Fibroblast of the aortic adventitia (primary cell): ENCODE data around the gene LDLRAD1. TPM values are rescaled to one million over a fixed set of nuclear protein-coding genes. Genes with fewer than 3 reads are reported as not detected.
"Not testable (repeated sequence)": the region's sequence is repeated elsewhere in the genome, so short reads cannot be mapped to it uniquely, and the experiment has no call there.

Source experiments
- DNase-seq: peaks from one replicate; pipeline ENCODE4 v3.0.0-alpha.2; 2010; ENCODE audit warnings: low read depth
- H3K4me3 ChIP-seq: 2 replicates; pipeline ENCODE4 v1.5.1; 2011; ENCODE audit warnings: low read depth, mild to moderate bottlenecking, control low read depth, low read length, moderate library complexity
- total RNA-seq: library from RNA; depleted of rRNA; stranded (reverse); fragments of >200 nt; gene quantifications from 2 replicates; pipeline ENCODE4 v1.2.3, GENCODE V29; 2012; ENCODE audit warnings: low replicate concordance
- TF ChIP-seq, protein P1 (sequence below): IDR thresholded peaks from 2 replicates; pipeline ENCODE4 v1.5.1; 2011; ENCODE audit warnings: mild to moderate bottlenecking, low read length, control low read depth, inconsistent platforms; ENCODE audit not compliant: insufficient read depth

LDLRAD1 gene
- total RNA-seq, 1 donor: not detected

DNA sequence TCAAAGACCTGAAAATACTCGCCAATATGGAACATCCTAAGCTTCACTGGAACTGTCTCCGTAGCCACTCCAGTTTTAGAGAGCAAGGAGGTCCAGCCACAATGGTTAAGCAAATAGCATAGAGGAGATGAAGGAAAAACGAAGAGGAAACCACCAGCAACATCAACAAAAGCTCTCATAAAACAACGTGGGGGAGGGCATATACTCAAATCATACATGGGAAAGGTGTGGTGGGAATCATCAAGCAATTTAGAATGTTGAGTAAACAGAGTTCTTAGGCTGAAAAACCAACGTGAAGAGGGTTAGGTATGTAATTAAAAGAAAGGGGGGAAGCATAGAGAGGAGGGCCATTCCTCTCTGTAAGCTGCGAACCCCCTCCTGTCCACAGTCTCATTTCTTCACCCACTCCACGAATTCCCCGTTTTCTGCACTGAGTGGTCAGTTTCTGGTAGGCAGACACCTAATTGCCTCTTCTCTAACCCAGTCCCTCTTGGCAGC lies 34.0 kb upstream of the LDLRAD1 start:
- H3K4me3 ChIP-seq: peak overlapping the region; percentile 99
- DNase-seq: no peak
- TF ChIP-seq, protein P1, sequence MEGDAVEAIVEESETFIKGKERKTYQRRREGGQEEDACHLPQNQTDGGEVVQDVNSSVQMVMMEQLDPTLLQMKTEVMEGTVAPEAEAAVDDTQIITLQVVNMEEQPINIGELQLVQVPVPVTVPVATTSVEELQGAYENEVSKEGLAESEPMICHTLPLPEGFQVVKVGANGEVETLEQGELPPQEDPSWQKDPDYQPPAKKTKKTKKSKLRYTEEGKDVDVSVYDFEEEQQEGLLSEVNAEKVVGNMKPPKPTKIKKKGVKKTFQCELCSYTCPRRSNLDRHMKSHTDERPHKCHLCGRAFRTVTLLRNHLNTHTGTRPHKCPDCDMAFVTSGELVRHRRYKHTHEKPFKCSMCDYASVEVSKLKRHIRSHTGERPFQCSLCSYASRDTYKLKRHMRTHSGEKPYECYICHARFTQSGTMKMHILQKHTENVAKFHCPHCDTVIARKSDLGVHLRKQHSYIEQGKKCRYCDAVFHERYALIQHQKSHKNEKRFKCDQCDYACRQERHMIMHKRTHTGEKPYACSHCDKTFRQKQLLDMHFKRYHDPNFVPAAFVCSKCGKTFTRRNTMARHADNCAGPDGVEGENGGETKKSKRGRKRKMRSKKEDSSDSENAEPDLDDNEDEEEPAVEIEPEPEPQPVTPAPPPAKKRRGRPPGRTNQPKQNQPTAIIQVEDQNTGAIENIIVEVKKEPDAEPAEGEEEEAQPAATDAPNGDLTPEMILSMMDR: no peak

DNA sequence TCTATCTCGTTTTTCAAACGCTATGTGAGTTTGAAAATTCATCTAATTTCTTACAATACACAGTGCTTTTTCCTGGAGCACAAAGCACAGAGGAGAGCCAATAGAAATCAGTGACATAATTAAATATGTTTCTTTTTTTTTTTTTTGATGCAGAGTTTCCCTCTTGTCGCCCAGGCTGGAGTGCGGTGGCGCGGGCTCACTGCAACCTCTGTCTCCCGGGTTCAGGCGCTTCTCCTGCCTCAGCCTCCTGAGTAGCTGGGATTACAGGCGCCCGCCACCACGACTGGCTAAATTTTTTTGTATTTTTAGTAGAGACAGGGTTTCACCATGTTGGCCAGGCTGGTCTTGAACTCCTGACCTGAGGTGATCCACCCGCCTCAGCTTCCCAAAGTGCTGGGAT lies 32.4 kb upstream of the LDLRAD1 start:
- DNase-seq, H3K4me3 ChIP-seq: not testable (repeated sequence)

DNA sequence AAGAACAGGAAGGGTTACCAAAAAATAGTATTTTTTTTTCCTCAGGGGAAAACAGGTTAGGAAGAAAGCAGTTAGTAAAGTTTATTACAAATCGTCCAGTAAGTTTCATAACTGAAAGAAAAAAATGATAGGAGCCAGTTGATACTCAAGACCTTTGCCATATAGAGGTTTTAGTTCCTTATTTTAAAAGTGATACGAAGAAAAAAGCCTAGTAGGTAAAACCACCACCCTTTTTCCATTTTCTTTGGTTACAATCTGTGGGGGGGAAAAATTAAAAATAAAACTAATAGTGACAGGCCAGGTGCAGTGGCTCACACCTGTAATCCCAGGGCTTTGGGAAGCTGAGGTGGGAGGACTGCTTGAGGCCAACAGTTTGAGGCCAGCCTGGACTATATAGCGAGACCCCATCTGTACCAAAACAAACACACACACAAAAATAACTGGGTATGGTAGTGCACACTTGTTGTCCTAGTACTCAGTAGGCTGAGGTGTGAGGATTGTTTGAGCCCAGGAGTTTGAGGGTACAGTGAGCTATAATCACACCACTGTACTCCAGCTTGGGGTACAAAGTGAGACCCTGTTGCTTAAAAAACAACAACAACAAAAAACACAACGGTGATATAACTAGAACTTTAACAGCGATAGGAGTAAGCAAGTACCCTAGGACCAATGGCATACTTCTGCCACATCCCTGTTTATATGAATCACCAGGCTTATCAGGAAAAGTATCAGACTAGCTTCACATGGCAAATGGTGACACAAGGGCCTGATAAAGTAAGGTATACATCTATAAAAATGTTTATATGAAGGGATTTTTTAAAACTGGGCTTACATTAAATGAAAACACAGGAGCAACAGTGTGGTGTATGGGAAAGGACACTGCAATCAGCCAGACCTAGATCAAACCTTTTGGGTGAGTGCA lies 29.7 kb upstream of the LDLRAD1 start:
- no peak overlapping the region for H3K4me3 ChIP-seq
- TF ChIP-seq, protein P1: no peak
- no peak for DNase-seq

DNA sequence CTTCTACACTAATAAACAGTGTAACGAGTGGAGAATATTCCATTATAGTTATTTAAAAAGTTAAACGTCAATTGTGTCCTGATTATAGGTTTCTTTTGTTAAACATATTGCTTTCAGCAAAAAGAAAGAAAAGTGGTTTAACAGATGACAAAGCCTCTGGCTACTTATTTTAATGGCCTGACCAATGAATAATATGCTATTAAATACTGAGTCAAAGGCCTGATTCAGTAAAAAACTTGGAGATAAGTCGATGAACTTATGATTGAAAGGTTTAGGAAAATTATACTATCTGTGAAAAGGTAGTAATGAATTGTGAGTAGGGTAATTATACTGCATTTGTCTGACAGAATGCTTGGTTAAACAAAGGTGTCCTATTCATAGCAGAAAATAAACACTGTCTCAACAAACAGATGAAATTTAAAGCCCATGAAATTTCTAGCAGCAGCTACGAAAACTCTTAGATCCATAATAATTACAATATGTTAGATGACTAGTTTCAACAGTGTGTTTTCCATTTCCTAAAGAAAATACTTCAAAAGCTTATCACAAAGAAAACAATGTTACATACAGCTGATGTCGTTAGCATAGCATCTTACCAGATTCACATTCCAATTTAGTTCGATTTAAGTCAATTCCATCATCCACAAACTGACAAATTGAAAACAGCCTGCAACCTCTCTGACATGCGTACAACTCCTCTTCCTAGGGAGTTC lies 28.8 kb upstream of the LDLRAD1 start:
- H3K4me3 ChIP-seq: no peak overlapping the region
- DNase-seq: peak; percentile 53
- TF ChIP-seq, protein P1: no peak

DNA sequence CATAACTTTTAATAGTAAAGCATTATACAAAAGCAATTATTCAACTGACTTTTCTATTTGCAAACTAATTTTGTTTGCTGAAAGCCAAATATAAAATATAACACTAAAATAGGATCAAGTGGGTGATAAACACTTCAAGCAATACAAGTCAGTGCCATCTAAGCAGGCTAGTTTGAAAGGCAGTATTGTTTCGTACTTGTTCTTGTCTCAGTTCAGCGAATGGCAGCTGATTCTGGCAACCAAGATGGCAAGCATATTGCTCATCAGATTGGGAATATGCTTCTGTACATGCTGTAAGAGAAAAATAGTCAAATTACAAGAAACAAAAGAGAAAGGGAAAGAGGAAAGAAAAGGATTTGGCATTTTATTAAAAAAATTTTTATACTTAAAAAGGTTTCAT lies 27.5 kb upstream of the LDLRAD1 start:
- no peak for DNase-seq
- H3K4me3 ChIP-seq: no peak overlapping the region
- TF ChIP-seq, protein P1: no peak

DNA sequence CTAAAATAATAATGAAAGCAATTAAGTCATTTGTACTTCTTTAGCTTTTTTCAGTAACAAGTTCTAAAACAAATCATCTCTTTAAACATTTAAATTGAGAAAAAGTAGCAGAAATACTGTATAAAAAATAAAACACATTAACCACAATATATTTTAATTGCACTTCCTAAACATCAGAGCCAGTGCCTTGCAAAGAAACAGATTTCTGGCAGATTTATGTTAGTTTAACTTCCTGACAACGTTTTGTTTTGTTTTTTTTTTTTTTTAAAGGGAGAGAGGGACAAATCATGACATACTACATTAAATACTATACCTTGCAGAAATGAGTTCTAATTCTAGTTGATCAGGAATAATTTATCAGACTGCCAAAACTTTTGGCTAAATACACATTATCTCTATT lies 23.8 kb upstream of the LDLRAD1 start:
- H3K4me3 ChIP-seq: no peak overlapping the region
- TF ChIP-seq, protein P1: no peak
- no peak for DNase-seq

DNA sequence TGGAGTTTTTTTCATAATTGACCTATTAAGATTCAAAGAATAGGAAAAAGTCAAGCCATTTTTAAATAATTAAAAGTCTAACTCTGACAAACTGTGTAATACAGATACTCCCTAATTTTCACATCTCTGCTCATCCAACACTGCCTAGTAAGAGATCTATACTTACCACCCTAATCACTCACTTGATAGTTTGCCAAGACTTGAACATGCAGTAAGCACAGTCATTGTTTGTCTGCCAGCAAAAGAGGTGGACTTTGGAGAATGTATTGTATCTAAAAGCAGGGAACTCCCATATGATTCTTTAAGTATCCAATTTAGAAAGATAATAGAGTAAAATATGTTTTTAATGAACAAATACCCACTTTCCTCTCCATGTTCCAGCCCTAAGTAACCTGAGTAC lies 19.5 kb upstream of the LDLRAD1 start:
- TF ChIP-seq, protein P1: no peak
- peak; percentile 73 for DNase-seq

More for the DNA sequence above, 19.5 kb upstream of the LDLRAD1 start:
- H3K4me3 ChIP-seq: no peak overlapping the region
